ENCODE data around the gene HSD11B1L.

- TF ChIP-seq CTCF (IDR thresholded peaks at IDR 0.05; ENCODE audit: insufficient read depth, low read length, poor library complexity, severe bottlenecking) (no peak), EZH2phosphoT487 (conservative IDR thresholded peaks at IDR 0.05; ENCODE audit: low read length) (no peak)
These were observed 23.3 kb downstream of the HSD11B1L start for GRCh38 chr19:5703819-5704818.
